Activated CD4-positive, alpha-beta T cell treated with anti-CD3 and anti-CD28 coated beads for 36 hours (primary cell): Measurements from ENCODE around the gene ZEB1. TPM values are rescaled to one million over a fixed set of nuclear protein-coding genes. Genes with fewer than 3 reads are reported as not detected.
"Not testable (repeated sequence)": the region's sequence is repeated elsewhere in the genome, so short reads cannot be mapped to it uniquely, and the experiment has no call there.

Experiments
- ATAC-seq: fragments of 200-7000 bp; cut with Tn5 transposase; one replicate; pipeline ENCODE4 v1.10.0; 2021; ENCODE audit warnings: mild to moderate bottlenecking, moderate library complexity
- CTCF ChIA-PET: fragments of 350-600 bp; sonication (Branson Sonifier 250); formaldehyde crosslinking; loops from one replicate; lab custom pipeline; 2021; ENCODE audit warnings: antibody characterized with exemption; lab: Charles Lee
- POLR2A ChIA-PET: fragments of 350-600 bp; sonication (Branson Sonifier 250); formaldehyde crosslinking; loops from one replicate; lab custom pipeline; 2021; ENCODE audit warnings: antibody characterized with exemption, inconsistent platforms; lab: Charles Lee
- DNase-seq: peaks from one replicate; pipeline ENCODE4 v3.0.0-alpha.2; 2020
- H3K27ac Mint-ChIP-seq: one replicate; pipeline ENCODE4 v1.8.0; 2021; ENCODE audit warnings: mixed read lengths
- H3K27me3 Mint-ChIP-seq: one replicate; pipeline ENCODE4 v1.8.0; 2021; ENCODE audit warnings: mixed read lengths
- H3K36me3 Mint-ChIP-seq: one replicate; pipeline ENCODE4 v1.8.0; 2021; ENCODE audit warnings: low read depth, mixed read lengths
- H3K4me1 Mint-ChIP-seq: one replicate; pipeline ENCODE4 v1.8.0; 2021; ENCODE audit warnings: mixed read lengths
- H3K4me3 Mint-ChIP-seq: one replicate; pipeline ENCODE4 v1.8.0; 2021; ENCODE audit warnings: mild to moderate bottlenecking, moderate library complexity, mixed read lengths
- H3K9me3 Mint-ChIP-seq: one replicate; pipeline ENCODE4 v1.8.0; 2021; ENCODE audit warnings: low read depth, mixed read lengths
- intact Hi-C, 2 experiments: fragments of 100-400 bp; cut with DNase I in 1 of 2; cut with micrococcal nuclease in 1 of 2; formaldehyde crosslinking; loops; one replicate each; pipeline versions ENCODE4 v1.14.2 to v1.15.1; 2022 to 2024; cut with DNase I, micrococcal nuclease
- total RNA-seq, 2 experiments: library from RNA; stranded (reverse); gene quantifications; one replicate each; pipeline ENCODE4 v1.2.3, GENCODE V29; 2021

Gene ZEB1
- total RNA-seq, 2 experiments from 2014 or later: 32.0 to 49.0 TPM

- peaks cover 59% of the 10 kb centered on the region for H3K4me1 Mint-ChIP-seq
- H3K27ac Mint-ChIP-seq: no peak overlapping the region
- peaks cover 6% of the 10 kb centered on the region for H3K9me3 Mint-ChIP-seq
- CTCF ChIA-PET: no interaction called here
- ATAC-seq (no peak), DNase-seq (no peak)
- POLR2A ChIA-PET: interaction anchor here (0.7 kb wide), 1 partner anchor 114 kb away, joined by 3 read pairs; no protein-coding TSS in a partner anchor
- H3K36me3 Mint-ChIP-seq: peaks cover 17% of the 10 kb centered on the region
- H3K4me3 Mint-ChIP-seq: no peak overlapping the region
- intact Hi-C loops: no loop called here
- H3K27me3 Mint-ChIP-seq: no peaks in the 10 kb centered on the region
These were observed 105.5 kb downstream of the ZEB1 start for GRCh38 chr10:31424473-31424872.

GRCh38 chr10:31426401-31426800 lies 107.4 kb downstream of the ZEB1 start:
- peaks cover 18% of the 10 kb centered on the region for H3K36me3 Mint-ChIP-seq
- H3K4me3 Mint-ChIP-seq: no peak overlapping the region
- CTCF ChIA-PET: interaction anchor here (0.7 kb wide), 1 partner anchor 11 kb away, joined by 3 read pairs; no protein-coding TSS in a partner anchor
- DNase-seq (no peak), ATAC-seq (no peak)
- peaks cover 6% of the 10 kb centered on the region for H3K9me3 Mint-ChIP-seq
- POLR2A ChIA-PET: no interaction called here
- H3K27me3 Mint-ChIP-seq: no peaks in the 10 kb centered on the region
- no peak overlapping the region for H3K27ac Mint-ChIP-seq
- peaks cover 49% of the 10 kb centered on the region for H3K4me1 Mint-ChIP-seq
- intact Hi-C loops: no loop called here

- Mint-ChIP-seq H3K36me3 (peaks cover 18% of the 10 kb centered on the region), H3K4me1 (peaks cover 46% of the 10 kb centered on the region)
- intact Hi-C loops, H3K27me3 Mint-ChIP-seq, H3K27ac Mint-ChIP-seq, H3K4me3 Mint-ChIP-seq, ATAC-seq, POLR2A ChIA-PET, H3K9me3 Mint-ChIP-seq, DNase-seq: not testable (repeated sequence)
- CTCF ChIA-PET: interaction anchor here (0.7 to 0.9 kb wide), 2 partner anchors 10 to 111 kb away, joined by 3 read pairs; no protein-coding TSS in a partner anchor
These were observed 108.3 kb downstream of the ZEB1 start for GRCh38 chr10:31427334-31427733.

GRCh38 chr10:31428499-31428898 lies 109.5 kb downstream of the ZEB1 start:
- DNase-seq, intact Hi-C loops, POLR2A ChIA-PET, H3K27ac Mint-ChIP-seq, H3K4me3 Mint-ChIP-seq, H3K27me3 Mint-ChIP-seq, H3K9me3 Mint-ChIP-seq: not testable (repeated sequence)
- Mint-ChIP-seq H3K4me1 (peaks cover 40% of the 10 kb centered on the region), H3K36me3 (peaks cover 19% of the 10 kb centered on the region)
- ATAC-seq: peak; percentile 88
- CTCF ChIA-PET: interaction anchor here (0.6 kb wide), 1 partner anchor 464 kb away, joined by 3 read pairs; no protein-coding TSS in a partner anchor

- POLR2A ChIA-PET: no interaction called here
- intact Hi-C loops: no loop called here
These were observed 112.0 kb downstream of the ZEB1 start for GRCh38 chr10:31431021-31431420.

GRCh38 chr10:31437959-31438358 lies 118.9 kb downstream of the ZEB1 start:
- Mint-ChIP-seq H3K27me3 (no peaks in the 10 kb centered on the region), H3K9me3 (peaks cover 23% of the 10 kb centered on the region), H3K27ac (no peak overlapping the region), H3K4me1 (no peaks in the 10 kb centered on the region), H3K4me3 (no peak overlapping the region), H3K36me3 (peaks cover 39% of the 10 kb centered on the region)
- POLR2A ChIA-PET: no interaction called here
- CTCF ChIA-PET: interaction anchor here (0.6 to 0.7 kb wide), 2 partner anchors 11 to 25 kb away, joined by 3 read pairs; no protein-coding TSS in a partner anchor
- intact Hi-C loops: no loop called here
- ATAC-seq: no peak
- DNase-seq: no peak

More at GRCh38 chr10:31431021-31431420, 112.0 kb downstream of the ZEB1 start:
- CTCF ChIA-PET: interaction anchor here (1.2 kb wide), 1 partner anchor 11 kb away, joined by 3 read pairs; no protein-coding TSS in a partner anchor
- no peak for ATAC-seq
- H3K27me3 Mint-ChIP-seq: no peaks in the 10 kb centered on the region
- H3K27ac Mint-ChIP-seq: no peak overlapping the region
- H3K4me1 Mint-ChIP-seq: peaks cover 26% of the 10 kb centered on the region
- peaks cover 16% of the 10 kb centered on the region for H3K9me3 Mint-ChIP-seq
- no peak for DNase-seq
- no peak overlapping the region for H3K4me3 Mint-ChIP-seq
- peaks cover 27% of the 10 kb centered on the region for H3K36me3 Mint-ChIP-seq

- Mint-ChIP-seq H3K4me3 (no peak overlapping the region), H3K9me3 (peaks cover 13% of the 10 kb centered on the region), H3K4me1 (peaks cover 11% of the 10 kb centered on the region), H3K36me3 (peaks cover 37% of the 10 kb centered on the region), H3K27me3 (no peaks in the 10 kb centered on the region), H3K27ac (no peak overlapping the region)
- DNase-seq (no peak), ATAC-seq (no peak)
- ChIA-PET CTCF (interaction anchor here (0.6 kb wide), 1 partner anchor 949 kb away, joined by 3 read pairs; no protein-coding TSS in a partner anchor), POLR2A (no interaction called here)
- intact Hi-C loops: no loop called here
These were observed 132.8 kb downstream of the ZEB1 start for GRCh38 chr10:31451766-31452165.

GRCh38 chr10:31456468-31456867 lies 137.5 kb downstream of the ZEB1 start:
- Mint-ChIP-seq H3K27me3 (no peaks in the 10 kb centered on the region), H3K4me1 (peaks cover 22% of the 10 kb centered on the region), H3K9me3 (peaks cover 11% of the 10 kb centered on the region), H3K27ac (no peak overlapping the region), H3K4me3 (no peak overlapping the region), H3K36me3 (peaks cover 38% of the 10 kb centered on the region)
- intact Hi-C loops: no loop called here
- POLR2A ChIA-PET: no interaction called here
- ATAC-seq: no peak
- no peak for DNase-seq
- CTCF ChIA-PET: no interaction called here

- H3K4me1 Mint-ChIP-seq: peaks cover 16% of the 10 kb centered on the region
- CTCF ChIA-PET: interaction anchor here (1.1 to 1.2 kb wide), 2 partner anchors 21 to 136 kb away, joined by 3 read pairs; no protein-coding TSS in a partner anchor
- H3K36me3 Mint-ChIP-seq: peaks cover 45% of the 10 kb centered on the region
- intact Hi-C loops: no loop called here
- ATAC-seq: no peak
- peaks cover 16% of the 10 kb centered on the region for H3K9me3 Mint-ChIP-seq
- no peak overlapping the region for H3K4me3 Mint-ChIP-seq
- no peaks in the 10 kb centered on the region for H3K27me3 Mint-ChIP-seq
- POLR2A ChIA-PET: interaction anchor here (0.6 kb wide), 1 partner anchor 140 kb away, joined by 3 read pairs; no protein-coding TSS in a partner anchor
- H3K27ac Mint-ChIP-seq: no peak overlapping the region
- DNase-seq: no peak
These were observed 138.8 kb downstream of the ZEB1 start for GRCh38 chr10:31457858-31458257.

- POLR2A ChIA-PET: no interaction called here
- Mint-ChIP-seq H3K36me3 (peaks cover 45% of the 10 kb centered on the region), H3K4me1 (peaks cover 16% of the 10 kb centered on the region), H3K9me3 (peaks cover 23% of the 10 kb centered on the region), H3K4me3 (no peak overlapping the region), H3K27ac (no peak overlapping the region), H3K27me3 (no peaks in the 10 kb centered on the region)
- intact Hi-C loops: no loop called here
- CTCF ChIA-PET: interaction anchor here (0.6 kb wide), 1 partner anchor 9 kb away, joined by 3 read pairs; no protein-coding TSS in a partner anchor
- DNase-seq (no peak), ATAC-seq (no peak)
These were observed 140.0 kb downstream of the ZEB1 start for GRCh38 chr10:31458974-31459373.

GRCh38 chr10:31460242-31460641 lies 141.2 kb downstream of the ZEB1 start:
- Mint-ChIP-seq H3K4me3 (no peak overlapping the region), H3K27ac (no peak overlapping the region)
- intact Hi-C loops: no loop called here

GRCh38 chr10:31464552-31464951 lies 145.5 kb downstream of the ZEB1 start:
- Mint-ChIP-seq H3K27me3 (no peaks in the 10 kb centered on the region), H3K27ac (no peak overlapping the region), H3K9me3 (peaks cover 32% of the 10 kb centered on the region), H3K4me1 (no peaks in the 10 kb centered on the region), H3K36me3 (peaks cover 80% of the 10 kb centered on the region), H3K4me3 (no peak overlapping the region)
- DNase-seq (no peak), ATAC-seq (no peak)
- CTCF ChIA-PET: interaction anchor here (1.0 kb wide), 1 partner anchor 433 kb away, joined by 4 read pairs; the partner anchor contains the start of gene ZNF438
- intact Hi-C loops: no loop called here
- POLR2A ChIA-PET: no interaction called here

More at GRCh38 chr10:31460242-31460641, 141.2 kb downstream of the ZEB1 start:
- Mint-ChIP-seq H3K9me3 (peaks cover 23% of the 10 kb centered on the region), H3K36me3 (peaks cover 44% of the 10 kb centered on the region), H3K27me3 (no peaks in the 10 kb centered on the region), H3K4me1 (peaks cover 11% of the 10 kb centered on the region)
- no peak for DNase-seq
- ChIA-PET POLR2A (no interaction called here), CTCF (no interaction called here)
- no peak for ATAC-seq
